ENCODE measurements around the gene MAP4K3.

Gene MAP4K3

DNA sequence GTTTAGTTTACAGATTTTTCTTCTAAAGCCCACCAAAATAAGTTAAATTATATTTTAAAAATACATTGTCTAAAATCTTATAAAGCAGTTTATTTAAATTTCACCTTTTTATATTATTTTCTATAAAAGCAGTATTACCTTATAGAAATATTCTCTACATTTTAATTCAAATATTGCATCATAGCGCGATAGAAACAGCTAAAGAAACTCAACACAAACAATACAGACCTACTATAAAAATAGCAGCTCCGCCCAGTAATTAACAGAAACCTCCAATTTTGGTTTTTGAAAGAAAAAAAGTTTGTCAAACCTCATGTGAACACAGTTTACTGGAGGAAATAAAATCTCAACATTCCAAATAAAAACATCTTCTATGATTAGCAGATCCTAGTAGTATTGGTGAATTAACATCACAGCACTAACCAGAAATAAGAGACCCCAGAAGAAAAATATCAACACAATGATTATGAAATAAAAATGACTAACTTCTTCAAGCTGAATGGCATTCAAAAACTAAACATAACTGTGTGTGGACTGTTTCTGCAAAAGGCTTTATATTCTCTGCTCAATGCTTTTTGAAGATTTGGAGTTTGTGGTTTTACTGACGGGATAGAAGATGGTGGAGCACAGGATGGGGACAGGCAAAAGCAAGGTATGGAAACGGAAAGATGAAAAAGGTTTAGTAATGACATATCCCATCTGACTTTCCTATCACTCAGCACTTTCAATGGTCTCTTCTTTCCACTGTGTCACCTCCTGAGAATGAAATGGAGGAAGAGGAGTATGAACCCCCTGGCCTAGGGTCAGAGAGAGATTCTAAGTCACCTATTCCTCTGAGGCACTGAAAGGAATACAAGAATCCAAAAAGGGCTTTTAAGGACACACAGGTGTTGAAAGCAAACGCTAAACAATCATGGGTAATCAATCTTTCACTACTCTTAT, 17.5 kb downstream of the MAP4K3 start:
- TF ChIP-seq CTCF (IDR thresholded peaks at IDR 0.05; ENCODE audit: insufficient read depth, missing control alignments): no peak
- DNase-seq (ENCODE audit: insufficient read length, low spot score): no peak
- no peak for FAIRE-seq

DNA sequence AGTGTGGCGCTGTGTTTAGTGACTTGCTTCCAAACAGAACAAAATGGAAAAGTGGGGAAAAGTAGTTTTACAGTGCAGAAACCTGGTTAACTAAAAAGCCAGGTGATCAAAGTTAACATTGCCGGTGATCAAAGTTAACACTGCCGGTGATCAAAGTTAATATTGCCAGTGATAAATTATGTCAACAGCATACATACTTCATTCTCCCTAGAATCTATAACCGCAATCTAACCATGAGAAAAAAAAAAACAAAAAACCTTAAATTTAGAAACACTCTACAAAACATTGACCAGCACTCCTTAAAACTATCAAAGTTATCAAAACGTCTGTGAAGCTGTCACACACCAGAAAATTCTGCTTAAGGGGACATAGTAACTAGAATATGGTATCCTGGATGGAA, 18.6 kb downstream of the MAP4K3 start:
- FAIRE-seq: no peak
- no peak for DNase-seq (ENCODE audit: insufficient read length, low spot score)
- no peak for TF ChIP-seq CTCF (IDR thresholded peaks at IDR 0.05; ENCODE audit: insufficient read depth, missing control alignments)

GRCh38 chr2:39416140-39416539, 20.9 kb downstream of the MAP4K3 start:
- DNase-seq (ENCODE audit: insufficient read length, low spot score) (no peak), FAIRE-seq (no peak)
- TF ChIP-seq CTCF (IDR thresholded peaks at IDR 0.05; ENCODE audit: insufficient read depth, missing control alignments): no peak

DNA sequence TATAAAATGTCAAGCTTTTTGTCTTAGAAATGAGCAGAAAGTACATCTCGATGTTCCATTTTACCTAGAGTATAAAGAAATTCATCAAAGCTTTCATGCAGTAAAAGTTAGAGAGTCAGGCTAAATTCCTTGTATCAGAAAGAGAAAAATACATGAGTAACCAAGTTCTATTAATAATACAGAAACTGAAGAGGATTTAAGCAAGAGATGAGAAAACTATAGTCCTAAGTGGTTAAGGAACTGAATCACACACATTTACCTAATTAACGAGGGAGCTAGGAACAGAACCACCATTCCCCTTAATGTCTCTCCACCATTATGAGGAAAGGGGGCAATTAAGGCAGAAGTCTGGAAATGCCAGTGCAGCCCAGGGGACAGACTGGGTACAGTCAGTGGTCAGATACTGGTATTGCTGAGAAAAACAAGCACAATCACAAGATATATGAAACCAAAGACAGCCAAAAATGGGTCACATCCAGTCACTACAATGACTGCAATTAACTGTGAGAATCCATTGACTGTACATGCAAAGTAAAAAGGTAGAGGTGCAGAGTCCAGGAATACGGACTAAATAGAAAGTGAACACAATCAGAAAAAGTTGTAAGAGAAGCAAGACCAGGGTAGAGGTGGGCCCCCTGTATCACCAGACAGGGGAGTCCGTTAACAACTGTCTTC, 23.9 kb downstream of the MAP4K3 start:
- DNase-seq (ENCODE audit: insufficient read length, low spot score) (no peak), FAIRE-seq (no peak)
- no peak for TF ChIP-seq CTCF (IDR thresholded peaks at IDR 0.05; ENCODE audit: insufficient read depth, missing control alignments)

DNA sequence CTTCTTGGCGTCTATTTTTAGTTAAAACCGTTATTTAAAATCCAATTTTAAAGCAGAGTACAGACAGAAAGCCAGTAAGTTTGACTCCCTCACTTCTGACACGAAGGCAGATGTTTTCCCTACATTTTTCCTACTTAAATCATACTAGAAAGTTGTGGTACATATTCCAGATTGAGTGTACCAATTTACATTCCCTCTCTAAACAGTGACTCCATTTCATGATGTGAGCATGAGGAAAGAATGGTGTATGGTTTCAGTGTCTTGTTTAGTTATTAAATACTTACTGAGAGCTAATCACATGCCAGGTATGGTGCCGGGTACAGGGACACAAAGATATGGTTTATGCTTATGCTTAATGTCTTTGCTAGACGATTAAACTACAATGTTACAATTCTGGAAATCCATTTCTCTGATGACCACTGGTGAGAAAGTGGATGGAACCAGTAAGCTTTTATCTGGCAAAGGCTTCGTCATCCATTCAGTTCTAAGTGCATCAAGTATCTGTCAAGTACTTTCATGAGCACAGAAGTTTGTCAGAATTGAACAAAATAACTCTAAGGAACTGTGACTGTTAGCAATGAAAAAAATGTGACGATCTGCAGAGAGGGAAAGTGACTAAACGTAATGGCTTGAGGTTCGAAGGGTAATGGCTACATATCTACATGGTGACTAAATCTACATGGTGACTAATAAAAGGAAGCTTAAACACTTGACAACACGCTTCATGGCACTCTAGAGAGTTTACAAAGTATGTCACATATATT, 25.7 kb downstream of the MAP4K3 start:
- FAIRE-seq: no peak
- no peak for TF ChIP-seq CTCF (IDR thresholded peaks at IDR 0.05; ENCODE audit: insufficient read depth, missing control alignments)
- DNase-seq (ENCODE audit: insufficient read length, low spot score): no peak

GRCh38 chr2:39409697-39410389, 27.2 kb downstream of the MAP4K3 start:
- FAIRE-seq (peak; percentile 41), DNase-seq (ENCODE audit: insufficient read length, low spot score) (no peak)
- TF ChIP-seq CTCF (IDR thresholded peaks at IDR 0.05; ENCODE audit: insufficient read depth, missing control alignments): no peak

All from D721Med (cell line).